ENCODE data around the gene GPC4. TPM values are rescaled to one million over a fixed set of nuclear protein-coding genes. Genes with fewer than 3 reads are reported as not detected.

GPC4 gene
- total and polyA plus RNA-seq, 9 of the 15 experiments (the other 6 are each of a cell fraction or from before 2014, with no cell fraction given), result 0.11 TPM; not detected in 8

GRCh38 chrX:133308499-133308897 lies 106.8 kb downstream of the GPC4 start:
- POLR2A ChIA-PET, result no interaction called here
- no peaks in the 10 kb centered on the region for H3K4me1 ChIP-seq (replicated peaks in 1 of 2; ENCODE audit: control insufficient read depth in 2 of 2, insufficient read depth in 2 of 2, low read length in 2 of 2)
- H3K79me2 ChIP-seq (ENCODE audit: control insufficient read depth, insufficient read depth, low read length), result no peaks in the 10 kb centered on the region
- intact Hi-C loops (cut with micrococcal nuclease) (no loop called here), in situ Hi-C loops (cut with MboI) (no loop called here)
- H3K9ac ChIP-seq (ENCODE audit: insufficient read depth in 1 of 2, low read depth in 2 of 2, low read length in 2 of 2), result no peak overlapping the region
- CTCF ChIA-PET (ENCODE audit: low intra/inter-chr PET ratio), result no interaction called here
- no peak for TF ChIP-seq SREBF2 (CRISPR knock-in tag; IDR thresholded peaks at IDR 0.05)
- TF ChIP-seq FOXK2 (conservative IDR thresholded peaks at IDR 0.05 in 1 of 2, IDR thresholded peaks at IDR 0.05 in 1 of 2; ENCODE audit: low read depth in 2 of 2), result no peak
- TF ChIP-seq ZFPM2 (CRISPR knock-in tag; IDR thresholded peaks at IDR 0.05), result no peak
- TF ChIP-seq LARP7 (IDR thresholded peaks at IDR 0.05), result no peak
- TF ChIP-seq BDP1 (IDR thresholded peaks at IDR 0.05; ENCODE audit: insufficient read depth, insufficient read length), result no peak
- TF ChIP-seq SIRT6 (IDR thresholded peaks at IDR 0.05; ENCODE audit: low read depth, low read length), result no peak
- no peak for TF ChIP-seq GTF2E2 (tag; IDR thresholded peaks at IDR 0.05)
- TF ChIP-seq UBTF (IDR thresholded peaks at IDR 0.05; ENCODE audit: borderline replicate concordance in 1 of 2, low read depth in 2 of 2, low read length in 2 of 2), result no peak
- TF ChIP-seq KDM2B (CRISPR knock-in tag; IDR thresholded peaks at IDR 0.05), result no peak
- TF ChIP-seq ID3 (CRISPR knock-in tag; IDR thresholded peaks at IDR 0.05), result no peak
- TF ChIP-seq ID3 (tag; IDR thresholded peaks at IDR 0.05), result no peak
- no peak for FAIRE-seq
- H3K9me1 ChIP-seq (ENCODE audit: control insufficient read depth, insufficient read depth, low read length), result no peaks in the 10 kb centered on the region
- no peak overlapping the region for H2AFZ ChIP-seq (ENCODE audit: low read depth, low read length)
- WGBS (ENCODE audit: insufficient coverage, low coverage, missing lambda C conversion rate), result 0% methylated on average over 5 of the region's 5 CpGs
- no peaks in the 10 kb centered on the region for H3K9me3 ChIP-seq (replicated peaks; ENCODE audit: control insufficient read depth, insufficient read depth, low read depth, low read length)
- H3K27me3 ChIP-seq (ENCODE audit: control insufficient read depth in 2 of 2, insufficient read depth in 2 of 2, low read length in 2 of 2), result no peaks in the 10 kb centered on the region
- no peak overlapping the region for H3K4me3 ChIP-seq
- no peak overlapping the region for H3K4me2 ChIP-seq (ENCODE audit: insufficient read depth, low read length)
- no peaks in the 10 kb centered on the region for H3K36me3 ChIP-seq (ENCODE audit: control insufficient read depth, insufficient read depth, low read length)
- no peaks in the 10 kb centered on the region for H4K20me1 ChIP-seq (replicated peaks; ENCODE audit: control insufficient read depth, insufficient read depth, low read length)
- BruUV-seq (replicated peaks), result no TSS peak
- H3K27ac ChIP-seq (ENCODE audit: extremely low read depth, low read depth, low read length), result no peak overlapping the region
- no peak for DNase-seq (ENCODE audit: extremely low read depth in 1 of 4, low spot score in 3 of 4)
- no peak for ATAC-seq

Data from K562 (cell line).